Sciatic nerve (tissue), 2 donors: ENCODE data around the gene NELL2. TPM values are rescaled to one million over a fixed set of nuclear protein-coding genes. Genes with fewer than 3 reads are reported as not detected.
"Not testable (repeated sequence)": the region's sequence is repeated elsewhere in the genome, so short reads cannot be mapped to it uniquely, and the experiment has no call there.

ENCODE experiments used
- ATAC-seq: fragments of 200-7000 bp; cut with Tn5 transposase; one replicate; pipeline ENCODE4 v1.9.1; 2020; ENCODE audit warnings: mild to moderate bottlenecking, moderate library complexity
- DNase-seq: peaks from one replicate; pipeline ENCODE4 v3.0.0-alpha.2; 2020; ENCODE audit warnings: low spot score
- intact Hi-C: fragments of 100-400 bp; cut with DNase I; formaldehyde crosslinking; loops from one replicate; pipeline ENCODE4 v1.14.2; 2022
- total RNA-seq: library from RNA; stranded (reverse); fragmentation: NEBNext Ultra II Directional; extraction: Animal tissue kit (Norgen Biotek cat#: 25700); gene quantifications from one replicate; pipeline ENCODE4 v1.2.1, GENCODE V29; 2021
- donor health status: DM: no; HTN: no; CAD: no.
- donor health status: DM: no; HTN: no; CAD: no.

Gene NELL2
- 2.4 TPM for total RNA-seq

- no peak for DNase-seq
Observed at GRCh38 chr12:44875954-44876543, at the start of gene NELL2. NELL2 (minus strand) TSS chr12:44876315; CDS start chr12:44875869, 446 bp downstream.

GRCh38 chr12:44921736-44922135 is 45.6 kb upstream of the NELL2 start:
- intact Hi-C loops = no loop called here
- DNase-seq = no peak
- ATAC-seq = no peak

More at GRCh38 chr12:44875954-44876543, at the start of gene NELL2:
- ATAC-seq = peak; percentile 65
- intact Hi-C loops = no loop called here

GRCh38 chr12:44917141-44917540 is 41.0 kb upstream of the NELL2 start:
- no peak for DNase-seq
- no peak for ATAC-seq
- intact Hi-C loops = no loop called here

- DNase-seq = no peak
- no peak for ATAC-seq
- intact Hi-C loops = no loop called here
Observed at GRCh38 chr12:44915958-44916357, 39.8 kb upstream of the NELL2 start.

- ATAC-seq (no peak), DNase-seq (no peak)
- intact Hi-C loops = no loop called here
Observed at GRCh38 chr12:44904321-44904720, 28.2 kb upstream of the NELL2 start.

GRCh38 chr12:44898108-44898507 is 22.0 kb upstream of the NELL2 start:
- ATAC-seq, DNase-seq, intact Hi-C loops: not testable (repeated sequence)

GRCh38 chr12:44889926-44890325 is 13.8 kb upstream of the NELL2 start:
- intact Hi-C loops = no loop called here
- DNase-seq (no peak), ATAC-seq (no peak)

- intact Hi-C loops = no loop called here
- DNase-seq (no peak), ATAC-seq (no peak)
Observed at GRCh38 chr12:44889162-44889561, 13.0 kb upstream of the NELL2 start.

GRCh38 chr12:44885902-44886301 is 9.8 kb upstream of the NELL2 start:
- intact Hi-C loops = no loop called here
- DNase-seq (no peak), ATAC-seq (no peak)

GRCh38 chr12:44881197-44881596 is 5.1 kb upstream of the NELL2 start:
- DNase-seq (no peak), ATAC-seq (no peak)
- intact Hi-C loops = no loop called here

GRCh38 chr12:44876544-44877410 is 662 bp upstream of the NELL2 start:
- intact Hi-C loops = no loop called here
- DNase-seq (no peak), ATAC-seq (peak; percentile 64)

- no peak for DNase-seq
- peak; percentile 20 for ATAC-seq
- intact Hi-C loops = no loop called here
Observed at GRCh38 chr12:44875417-44875953, 630 bp downstream of the NELL2 start.

GRCh38 chr12:44874981-44875416 is 1.1 kb downstream of the NELL2 start:
- no peak for DNase-seq
- intact Hi-C loops = no loop called here
- ATAC-seq = peak; percentile 30

- ATAC-seq (no peak), DNase-seq (no peak)
- intact Hi-C loops = no loop called here
Observed at GRCh38 chr12:44873898-44874297, 2.2 kb downstream of the NELL2 start.

GRCh38 chr12:44869503-44869902 is 6.6 kb downstream of the NELL2 start:
- intact Hi-C loops = no loop called here
- no peak for ATAC-seq
- DNase-seq = no peak

- no peak for DNase-seq
- intact Hi-C loops = no loop called here
- no peak for ATAC-seq
Observed at GRCh38 chr12:44863867-44864266, 12.2 kb downstream of the NELL2 start.

- no peak for ATAC-seq
- no peak for DNase-seq
- intact Hi-C loops = no loop called here
Observed at GRCh38 chr12:44859998-44860689, 16.0 kb downstream of the NELL2 start.

GRCh38 chr12:44858226-44858855 is 17.8 kb downstream of the NELL2 start:
- ATAC-seq (no peak), DNase-seq (no peak)
- intact Hi-C loops = no loop called here

GRCh38 chr12:44852483-44852882 is 23.6 kb downstream of the NELL2 start:
- DNase-seq (no peak), ATAC-seq (no peak)
- intact Hi-C loops = no loop called here
